ENCODE results near the gene ORAI3.

DNA sequence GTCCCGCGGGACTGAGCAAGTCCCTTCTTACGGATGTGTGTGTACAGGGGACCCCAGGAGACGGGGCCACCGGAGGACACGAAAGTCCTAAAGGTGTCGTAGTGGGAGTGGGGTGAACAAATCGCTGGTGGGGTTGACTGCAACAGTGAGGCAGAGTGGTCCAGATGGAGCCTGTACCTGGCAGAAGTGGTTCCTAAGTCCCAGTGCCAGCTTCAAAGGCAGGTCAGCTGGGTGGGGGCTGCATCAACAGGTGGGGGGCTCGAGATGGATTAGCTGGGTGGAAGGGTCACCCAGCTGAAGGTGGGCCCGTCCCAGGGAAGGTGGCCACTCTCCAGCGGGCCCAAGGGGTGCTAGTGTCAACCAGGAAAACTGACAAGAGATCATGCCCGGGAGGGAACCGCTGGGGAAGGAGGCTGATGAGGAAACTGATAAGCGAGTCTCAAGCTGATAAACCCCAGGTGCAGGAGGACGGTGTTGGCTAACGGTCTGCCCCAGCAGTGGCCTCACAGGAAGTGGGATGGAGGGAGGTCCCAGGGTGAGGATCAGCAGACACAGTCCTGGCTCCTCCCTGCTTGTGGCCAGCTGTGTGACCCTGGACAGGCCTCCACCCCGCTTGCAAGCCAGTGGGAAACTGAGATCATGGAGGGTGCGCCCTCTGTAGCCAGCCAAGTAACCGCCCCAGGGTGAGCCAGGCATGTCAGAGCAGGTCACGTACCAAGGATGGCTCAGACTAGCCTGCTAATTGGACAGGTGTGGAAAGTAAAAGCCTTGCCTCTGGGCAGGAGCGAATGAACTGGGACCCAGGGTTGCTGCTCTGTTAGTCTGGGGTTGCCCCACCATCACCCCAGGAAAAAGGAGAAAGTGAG, 1.0 kb downstream of the ORAI3 start:
- no peak for TF ChIP-seq SUZ12 (IDR thresholded peaks at IDR 0.05; ENCODE audit: extremely low read depth, insufficient read depth, insufficient read length)
- no peak for TF ChIP-seq ZNF274 (IDR thresholded peaks at IDR 0.05; ENCODE audit: low read depth, low read length)
